ENCODE results near the gene STK31.

DNA sequence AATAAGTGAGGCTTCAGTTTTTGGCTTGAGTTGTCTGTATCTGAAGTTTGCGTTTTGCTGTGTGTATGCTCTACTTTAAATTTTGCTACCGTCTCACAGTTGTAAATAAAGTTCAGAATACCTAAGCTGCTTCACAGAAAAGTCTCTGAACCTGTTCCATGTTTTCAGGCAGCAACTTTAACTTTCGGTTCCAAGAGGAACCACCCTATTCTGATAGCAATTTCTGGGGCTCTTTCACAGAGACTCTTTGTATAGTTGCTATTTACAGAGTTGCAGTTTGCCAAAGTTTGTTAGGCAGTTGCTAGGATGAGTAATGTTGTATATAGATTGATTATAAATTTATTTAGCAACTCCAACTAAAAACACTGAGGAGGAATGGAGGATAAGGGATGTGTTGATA lies 24.3 kb upstream of the STK31 start:
- no peak for TF ChIP-seq GATA2 (IDR thresholded peaks at IDR 0.05; ENCODE audit: low read depth, low read length)
- no peak for TF ChIP-seq GATA3 (IDR thresholded peaks at IDR 0.05; ENCODE audit: low read depth, low read length)
